Stimulated activated naive CD8-positive, alpha-beta T cell treated with anti-CD3 and anti-CD28 coated beads, Interleukin-15, amount 100 ng/mL, for 72 hours (primary cell): ENCODE measurements around the gene WAPL.
"Not testable (repeated sequence)": the region's sequence is repeated elsewhere in the genome, so short reads cannot be mapped to it uniquely, and the experiment has no call there.

Source experiments
- ATAC-seq: fragments of 150-1000 bp; cut with Tn5 transposase; 2 replicates; pipeline ENCODE4 v1.10.0; 2021; ENCODE audit warnings: mild to moderate bottlenecking, moderate library complexity
- DNase-seq, 2 donors: peaks; one replicate each; pipeline ENCODE4 v3.0.0; 2021 to 2022
- H3K27ac Mint-ChIP-seq, 2 donors: one replicate each; pipeline ENCODE4 v1.8.0; 2022; ENCODE audit warnings: mild to moderate bottlenecking in 2 of 2, mixed read lengths in 2 of 2, moderate library complexity in 2 of 2
- H3K27me3 Mint-ChIP-seq: one replicate; pipeline ENCODE4 v1.8.0; 2022; ENCODE audit warnings: mixed read lengths
- H3K4me1 Mint-ChIP-seq: one replicate; pipeline ENCODE4 v1.8.0; 2022; ENCODE audit warnings: mild to moderate bottlenecking, mixed read lengths
- H3K4me3 Mint-ChIP-seq, 2 donors: one replicate each; pipeline ENCODE4 v1.8.0; 2022; ENCODE audit warnings: mild to moderate bottlenecking in 2 of 2, mixed read lengths in 2 of 2, moderate library complexity in 1 of 2
- H3K9me3 Mint-ChIP-seq, 2 donors: one replicate each; pipeline ENCODE4 v1.8.0; 2022; ENCODE audit warnings: mixed read lengths in 2 of 2

The WAPL gene

GRCh38 chr10:86521678-86522509 lies at the start of gene WAPL:
TSS of gene WAPL (minus strand) at chr10:86521792. CDS start at chr10:86518069, 3,723 bp downstream.
- DNase-seq (peak; percentile 94), ATAC-seq (peak; percentile 97)
- H3K4me3 Mint-ChIP-seq: peak within 1 kb of the TSS; percentile 94 to 95
- H3K27ac Mint-ChIP-seq: peak within 1 kb of the TSS; percentile 95
- no peaks in the 10 kb centered on the region for H3K9me3 Mint-ChIP-seq
- H3K27me3 Mint-ChIP-seq: no peaks in the 10 kb centered on the region
- H3K4me1 Mint-ChIP-seq: peaks cover 63% of the 10 kb centered on the region

GRCh38 chr10:86569335-86569734 lies 47.7 kb upstream of the WAPL start:
- H3K27ac Mint-ChIP-seq: no peak overlapping the region
- H3K4me1 Mint-ChIP-seq: no peaks in the 10 kb centered on the region
- no peak overlapping the region for H3K4me3 Mint-ChIP-seq
- no peak for DNase-seq
- ATAC-seq: no peak
- no peaks in the 10 kb centered on the region for H3K27me3 Mint-ChIP-seq
- peaks cover 8 to 9% of the 10 kb centered on the region in 2 donors for H3K9me3 Mint-ChIP-seq

DNA sequence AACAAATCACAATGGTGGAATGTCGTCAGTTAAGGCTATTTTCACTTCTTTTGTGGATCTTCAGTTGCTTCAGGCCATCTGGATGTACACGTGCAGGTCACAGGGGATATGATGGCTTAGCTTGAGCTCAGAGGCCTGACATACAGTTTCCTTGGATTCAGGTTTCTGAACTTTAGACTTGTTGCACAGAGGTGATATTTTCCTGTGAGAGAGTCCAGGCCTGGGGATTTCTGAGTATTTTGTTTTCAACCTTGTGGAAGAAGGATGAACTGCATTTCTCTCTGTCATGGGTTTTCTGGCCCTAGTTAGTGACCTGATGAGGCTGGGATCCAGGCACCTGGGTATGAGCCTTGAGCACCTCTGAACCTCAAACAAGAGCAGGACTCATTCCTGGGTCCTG lies 44.9 kb upstream of the WAPL start:
- H3K9me3 Mint-ChIP-seq, ATAC-seq, H3K4me3 Mint-ChIP-seq, H3K27ac Mint-ChIP-seq, H3K27me3 Mint-ChIP-seq, DNase-seq, H3K4me1 Mint-ChIP-seq: not testable (repeated sequence)

- H3K27me3 Mint-ChIP-seq, H3K9me3 Mint-ChIP-seq, ATAC-seq, H3K4me1 Mint-ChIP-seq, DNase-seq, H3K27ac Mint-ChIP-seq, H3K4me3 Mint-ChIP-seq: not testable (repeated sequence)
These were observed 41.7 kb upstream of the WAPL start for GRCh38 chr10:86563338-86563737.

GRCh38 chr10:86558695-86559094 lies 37.1 kb upstream of the WAPL start:
- DNase-seq, H3K27me3 Mint-ChIP-seq, H3K9me3 Mint-ChIP-seq, H3K4me1 Mint-ChIP-seq, H3K4me3 Mint-ChIP-seq, ATAC-seq: not testable (repeated sequence)
- peak overlapping the region in 1 of 2 donors; percentile 50 for H3K27ac Mint-ChIP-seq

DNA sequence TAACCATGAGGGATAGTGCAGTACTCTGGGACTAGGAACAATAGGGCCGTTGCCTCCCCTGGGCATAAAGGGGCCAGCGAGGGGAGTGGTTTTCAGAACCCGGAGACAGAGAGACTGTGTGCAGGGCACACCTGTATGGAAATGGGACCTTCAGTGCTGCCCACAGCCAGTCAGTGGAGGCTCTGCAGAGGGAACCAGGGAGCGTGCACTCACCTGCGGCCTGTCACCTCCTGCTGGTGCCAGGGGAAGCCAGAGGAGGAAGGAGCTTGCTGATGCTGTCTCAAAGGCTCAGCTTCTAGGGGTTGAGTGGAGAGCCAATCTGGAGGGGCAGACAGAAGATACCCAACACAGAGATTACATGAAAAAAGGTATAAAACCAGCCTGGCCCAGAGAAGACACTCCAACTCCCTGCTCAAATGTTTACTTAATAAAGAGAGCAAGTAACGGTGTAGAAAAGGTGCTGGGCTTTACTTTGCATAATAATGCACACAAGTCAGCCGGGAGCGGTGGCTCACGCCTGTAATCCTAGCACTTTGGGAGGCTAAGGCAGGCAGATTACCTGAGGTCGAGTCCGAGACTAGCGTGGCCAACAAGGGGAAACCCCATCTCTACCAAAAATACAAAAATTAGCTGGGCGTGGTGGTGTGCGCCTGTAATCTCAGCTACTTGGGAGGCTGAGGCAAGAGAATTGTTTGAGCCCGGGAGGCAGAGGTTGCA lies 35.5 kb upstream of the WAPL start:
- Mint-ChIP-seq H3K4me1 (peaks cover 10% of the 10 kb centered on the region), H3K27ac (no peak overlapping the region), H3K9me3 (no peaks in the 10 kb centered on the region), H3K4me3 (no peak overlapping the region), H3K27me3 (no peaks in the 10 kb centered on the region)
- ATAC-seq (no peak), DNase-seq (no peak)

- Mint-ChIP-seq H3K27ac (no peak overlapping the region), H3K9me3 (no peaks in the 10 kb centered on the region), H3K4me1 (peaks cover 10% of the 10 kb centered on the region), H3K27me3 (no peaks in the 10 kb centered on the region), H3K4me3 (no peak overlapping the region)
- DNase-seq (no peak), ATAC-seq (no peak)
These were observed 34.9 kb upstream of the WAPL start for GRCh38 chr10:86556532-86556931.

GRCh38 chr10:86553639-86554038 lies 32.0 kb upstream of the WAPL start:
- no peaks in the 10 kb centered on the region for H3K9me3 Mint-ChIP-seq
- no peak for ATAC-seq
- no peaks in the 10 kb centered on the region for H3K27me3 Mint-ChIP-seq
- no peak overlapping the region for H3K27ac Mint-ChIP-seq
- H3K4me3 Mint-ChIP-seq: no peak overlapping the region
- DNase-seq: no peak
- H3K4me1 Mint-ChIP-seq: peaks cover 10% of the 10 kb centered on the region

DNA sequence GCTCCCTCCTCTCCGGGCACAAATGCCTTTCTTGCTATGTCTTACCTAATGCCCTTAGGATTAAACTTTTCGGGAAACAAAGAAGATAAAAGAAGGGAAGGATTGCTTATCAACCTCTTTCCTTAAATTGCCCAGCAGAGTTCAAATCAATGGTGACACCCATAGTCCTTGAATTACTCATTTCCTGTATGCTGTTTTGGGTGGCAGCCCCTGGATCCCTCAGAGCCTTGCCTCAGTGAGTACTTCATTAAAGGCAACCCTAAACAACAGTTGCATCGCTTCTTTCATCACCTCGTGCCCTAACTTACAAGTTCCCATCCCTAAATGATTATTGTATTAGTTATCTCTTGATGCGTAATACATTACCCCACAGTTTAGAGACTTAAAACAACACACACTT lies 31.6 kb upstream of the WAPL start:
- ATAC-seq (peak; percentile 72), DNase-seq (no peak)
- no peaks in the 10 kb centered on the region for H3K27me3 Mint-ChIP-seq
- H3K4me3 Mint-ChIP-seq: no peak overlapping the region
- H3K4me1 Mint-ChIP-seq: peaks cover 10% of the 10 kb centered on the region
- H3K27ac Mint-ChIP-seq: peak overlapping the region in 1 of 2 donors; percentile 4
- peaks cover 0 to under 1% of the 10 kb centered on the region in 2 donors for H3K9me3 Mint-ChIP-seq

GRCh38 chr10:86547296-86547695 lies 25.7 kb upstream of the WAPL start:
- DNase-seq: no peak
- H3K27me3 Mint-ChIP-seq: no peaks in the 10 kb centered on the region
- H3K9me3 Mint-ChIP-seq: peaks cover 0 to 5% of the 10 kb centered on the region in 2 donors
- no peaks in the 10 kb centered on the region for H3K4me1 Mint-ChIP-seq
- H3K4me3 Mint-ChIP-seq: no peak overlapping the region
- ATAC-seq: no peak
- no peak overlapping the region for H3K27ac Mint-ChIP-seq

GRCh38 chr10:86545101-86545500 lies 23.5 kb upstream of the WAPL start:
- DNase-seq: no peak
- no peak for ATAC-seq
- Mint-ChIP-seq H3K9me3 (peaks cover 0 to 5% of the 10 kb centered on the region in 2 donors), H3K4me1 (peaks cover 3% of the 10 kb centered on the region), H3K4me3 (no peak overlapping the region), H3K27me3 (no peaks in the 10 kb centered on the region), H3K27ac (no peak overlapping the region)

DNA sequence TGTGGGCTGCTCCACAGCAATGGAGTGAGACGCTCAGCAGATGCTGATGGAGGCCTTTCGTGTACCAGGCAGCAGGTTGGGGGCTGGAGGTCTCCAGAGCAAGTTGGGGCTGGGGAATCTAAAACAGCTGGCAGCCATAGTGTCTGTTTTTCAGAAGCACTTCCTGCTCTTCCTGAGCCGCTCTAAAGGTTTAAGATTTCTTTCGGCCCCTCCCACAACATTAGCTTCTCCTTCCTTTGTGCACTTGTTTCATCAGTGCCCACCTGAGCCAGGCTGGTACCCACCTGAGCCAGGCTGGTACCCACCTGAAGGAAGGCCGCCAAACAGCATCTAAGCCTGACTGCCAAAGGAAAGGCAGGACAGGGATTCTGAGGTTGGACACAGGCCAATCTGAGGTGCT lies 18.4 kb upstream of the WAPL start:
- Mint-ChIP-seq H3K27ac (peak overlapping the region in 1 of 2 donors; percentile 89), H3K27me3 (no peaks in the 10 kb centered on the region), H3K4me3 (peak overlapping the region in 1 of 2 donors; percentile 60), H3K4me1 (peaks cover 33% of the 10 kb centered on the region), H3K9me3 (peaks cover 0 to 6% of the 10 kb centered on the region in 2 donors)
- no peak for DNase-seq
- ATAC-seq: no peak

DNA sequence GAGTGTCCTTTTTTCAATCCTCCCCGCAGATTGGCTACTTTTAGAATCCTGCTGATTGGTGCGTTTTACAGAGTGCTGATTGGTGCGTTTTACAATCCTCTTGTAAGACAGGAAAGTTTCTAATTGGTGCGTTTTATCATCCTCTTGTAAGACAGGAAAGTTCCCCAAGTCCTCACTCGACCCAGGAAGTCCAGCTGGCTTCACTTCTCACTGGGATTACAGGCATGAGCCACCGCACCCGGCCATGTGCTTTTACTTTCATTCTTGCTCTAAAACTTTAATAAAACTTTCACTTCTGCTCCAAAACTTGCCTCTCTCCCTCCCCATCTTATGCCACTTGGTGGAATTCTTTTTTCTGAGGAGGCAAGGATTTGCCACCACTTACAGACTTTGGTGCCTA lies 17.0 kb upstream of the WAPL start:
- DNase-seq: no peak
- Mint-ChIP-seq H3K4me3 (no peak overlapping the region), H3K9me3 (peaks cover 0 to 6% of the 10 kb centered on the region in 2 donors), H3K27ac (no peak overlapping the region), H3K27me3 (no peaks in the 10 kb centered on the region), H3K4me1 (peaks cover 33% of the 10 kb centered on the region)
- ATAC-seq: no peak

DNA sequence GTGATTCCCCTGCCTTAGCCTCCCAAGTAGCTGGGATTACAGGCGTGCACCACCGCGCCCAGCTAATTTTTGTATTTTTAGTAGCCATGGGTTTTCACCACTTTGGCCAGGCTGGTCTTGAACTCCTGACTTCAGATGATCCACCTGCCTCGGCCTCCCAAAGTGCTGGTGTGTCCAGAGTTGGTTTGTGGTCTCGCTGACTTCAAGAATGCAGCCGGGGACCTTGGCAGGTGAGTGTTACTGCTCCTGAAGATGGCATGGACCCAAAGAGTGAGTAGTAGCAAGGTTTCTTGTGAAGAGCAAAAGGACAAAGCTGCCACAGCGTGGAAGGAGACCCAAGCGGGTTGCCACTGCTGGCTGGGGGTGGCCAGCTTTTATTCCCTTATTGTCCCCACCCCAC lies 16.4 kb upstream of the WAPL start:
- H3K9me3 Mint-ChIP-seq, H3K27ac Mint-ChIP-seq, ATAC-seq, H3K27me3 Mint-ChIP-seq, H3K4me3 Mint-ChIP-seq, DNase-seq: not testable (repeated sequence)
- H3K4me1 Mint-ChIP-seq: peaks cover 33% of the 10 kb centered on the region

DNA sequence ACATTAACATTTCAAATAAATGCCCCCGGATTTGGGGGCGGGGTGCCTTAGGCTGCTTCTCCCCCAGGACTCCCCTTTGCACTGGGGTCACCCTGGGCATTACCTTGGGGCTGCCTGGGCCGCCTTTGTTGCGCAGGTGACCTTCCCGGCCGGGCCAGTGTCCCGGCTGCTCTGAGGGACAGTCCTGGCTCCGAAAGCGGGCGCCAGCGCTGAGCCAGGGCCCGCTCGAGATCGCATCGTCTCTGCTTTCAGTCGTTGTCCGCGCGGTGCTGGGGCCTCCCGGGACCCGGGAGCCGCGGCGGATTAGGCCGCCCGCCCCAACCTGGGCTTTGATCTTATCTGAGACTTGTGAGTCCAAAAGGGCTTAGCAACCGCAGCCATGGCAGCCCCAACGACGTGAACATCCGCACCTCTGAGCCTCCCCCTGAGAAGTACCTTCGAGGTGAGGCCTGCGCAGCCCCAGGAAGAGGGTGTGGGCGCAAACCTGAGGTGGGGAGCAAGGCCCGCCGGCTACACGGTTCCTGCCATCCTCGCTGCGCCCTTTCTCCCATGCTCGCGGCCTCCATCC lies 14.8 kb upstream of the WAPL start:
- no peaks in the 10 kb centered on the region for H3K27me3 Mint-ChIP-seq
- peaks cover 0 to 6% of the 10 kb centered on the region in 2 donors for H3K9me3 Mint-ChIP-seq
- DNase-seq (peak; percentile 54 to 61), ATAC-seq (peak; percentile 84)
- peaks cover 33% of the 10 kb centered on the region for H3K4me1 Mint-ChIP-seq
- H3K27ac Mint-ChIP-seq: peak overlapping the region; percentile 93 to 95
- peak overlapping the region; percentile 78 to 87 for H3K4me3 Mint-ChIP-seq
